Ascending aorta (tissue), 2 donors: ENCODE data around the gene FAM240B. TPM values are rescaled to one million over a fixed set of nuclear protein-coding genes. Genes with fewer than 3 reads are reported as not detected.

Source experiments
- DNase-seq, 2 donors: peaks; one replicate each; pipeline ENCODE4 v3.0.0-alpha.2; 2019; ENCODE audit warnings: low spot score in 2 of 2
- H3K27ac ChIP-seq, 2 donors: fragments of 200-600 bp; sonication (generic); one replicate each; pipeline ENCODE4 v1.5.1; 2016 to 2017; ENCODE audit warnings: mild to moderate bottlenecking in 1 of 2
- H3K27me3 ChIP-seq: fragments of 200-600 bp; sonication (generic); one replicate; pipeline ENCODE4 v1.5.1; 2017
- H3K36me3 ChIP-seq, 2 donors: fragments of 200-600 bp; sonication (generic); one replicate each; pipeline ENCODE4 v1.5.1; 2016
- H3K4me1 ChIP-seq, 2 donors: fragments of 200-600 bp; sonication (generic); one replicate each; pipeline ENCODE4 v1.5.1; 2016 to 2017; ENCODE audit warnings: mild to moderate bottlenecking in 1 of 2
- H3K4me3 ChIP-seq, 2 donors: fragments of 200-600 bp; sonication (generic); one replicate each; pipeline ENCODE4 v1.5.1; 2016 to 2017; ENCODE audit warnings: mild to moderate bottlenecking in 1 of 2
- H3K9me3 ChIP-seq, 2 donors: fragments of 200-600 bp; sonication (generic); one replicate each; pipeline ENCODE4 v1.5.1; 2016
- CTCF ChIP-seq, 3 experiments: fragments of 200-600 bp in 2 of 3; fragments of 450-650 bp in 1 of 3; sonication (generic) in 2 of 3; IDR thresholded peaks; one replicate each; pipeline ENCODE4 v1.5.1; 2016 to 2019; ENCODE audit warnings: antibody characterized with exemption in 3 of 3, mild to moderate bottlenecking in 1 of 3, moderate library complexity in 1 of 3
- intact Hi-C: fragments of 100-400 bp; cut with DNase I; formaldehyde crosslinking; loops from one replicate; pipeline ENCODE4 v1.15.1; 2023
- total RNA-seq: library from RNA; depleted of rRNA; stranded (reverse); fragments of >200 nt; gene quantifications from one replicate; pipeline ENCODE4 v1.1.0, GENCODE V29; 2016

FAM240B gene
- total RNA-seq, 1 donor from 2014 or later, result not detected

- Histone ChIP-seq H3K27ac (no peak overlapping the region), H3K36me3 (no peaks in the 10 kb centered on the region), H3K4me1 (no peaks in the 10 kb centered on the region), H3K4me3 (no peak overlapping the region), H3K9me3 (no peaks in the 10 kb centered on the region), H3K27me3 (no peaks in the 10 kb centered on the region)
- DNase-seq, result no peak
- intact Hi-C loops, result no loop called here
- TF ChIP-seq CTCF (IDR thresholded peaks at IDR 0.05), result no peak
These were observed 36.6 kb downstream of the FAM240B start for GRCh38 chr9:38683336-38683735.

- TF ChIP-seq CTCF (IDR thresholded peaks at IDR 0.05), result no peak
- H3K27ac ChIP-seq, result no peak overlapping the region
- DNase-seq, result no peak
- intact Hi-C loops, result no loop called here
- H3K36me3 ChIP-seq, result no peaks in the 10 kb centered on the region
- H3K4me1 ChIP-seq, result no peaks in the 10 kb centered on the region
- no peaks in the 10 kb centered on the region for H3K27me3 ChIP-seq
- no peaks in the 10 kb centered on the region for H3K9me3 ChIP-seq
- no peak overlapping the region for H3K4me3 ChIP-seq
These were observed 37.2 kb downstream of the FAM240B start for GRCh38 chr9:38682713-38683112.

- no peak overlapping the region for H3K27ac ChIP-seq
- no peak overlapping the region for H3K4me3 ChIP-seq
- TF ChIP-seq CTCF (IDR thresholded peaks at IDR 0.05), result no peak
- no peaks in the 10 kb centered on the region for H3K9me3 ChIP-seq
- H3K4me1 ChIP-seq, result no peaks in the 10 kb centered on the region
- intact Hi-C loops, result no loop called here
- no peak for DNase-seq
- no peaks in the 10 kb centered on the region for H3K27me3 ChIP-seq
- no peaks in the 10 kb centered on the region for H3K36me3 ChIP-seq
These were observed 38.1 kb downstream of the FAM240B start for GRCh38 chr9:38681747-38682227.

- Histone ChIP-seq H3K4me1 (no peaks in the 10 kb centered on the region), H3K27ac (no peak overlapping the region), H3K27me3 (no peaks in the 10 kb centered on the region), H3K4me3 (no peak overlapping the region), H3K36me3 (no peaks in the 10 kb centered on the region), H3K9me3 (no peaks in the 10 kb centered on the region)
- no peak for TF ChIP-seq CTCF (IDR thresholded peaks at IDR 0.05)
- no peak for DNase-seq
- intact Hi-C loops, result no loop called here
These were observed 39.0 kb downstream of the FAM240B start for GRCh38 chr9:38680837-38681445.

- no peak overlapping the region for H3K27ac ChIP-seq
These were observed 42.2 kb downstream of the FAM240B start for GRCh38 chr9:38677660-38678303.

More at GRCh38 chr9:38677660-38678303, 42.2 kb downstream of the FAM240B start:
- H3K36me3 ChIP-seq, result no peaks in the 10 kb centered on the region
- H3K4me3 ChIP-seq, result no peak overlapping the region
- TF ChIP-seq CTCF (IDR thresholded peaks at IDR 0.05), result no peak
- intact Hi-C loops, result no loop called here
- no peaks in the 10 kb centered on the region for H3K4me1 ChIP-seq
- H3K27me3 ChIP-seq, result no peaks in the 10 kb centered on the region
- no peaks in the 10 kb centered on the region for H3K9me3 ChIP-seq
- DNase-seq, result no peak
